IMR-90 (cell line): ENCODE data around the gene RADIL.

ENCODE experiments used
- ELK1 ChIP-seq: fragments of 150-350 bp; IDR thresholded peaks from 2 replicates; pipeline ENCODE4 v1.6.1; 2016; ENCODE audit warnings: low read depth, mild to moderate bottlenecking, low read length, moderate library complexity, borderline replicate concordance
- MXI1 ChIP-seq: IDR thresholded peaks from 2 replicates; pipeline ENCODE4 v1.6.1; 2012; ENCODE audit warnings: low read depth, mild to moderate bottlenecking, low read length, moderate library complexity, borderline replicate concordance
- POLR2A ChIP-seq: IDR thresholded peaks from 2 replicates; pipeline ENCODE4 v1.6.1; 2012; ENCODE audit warnings: mild to moderate bottlenecking, low read depth, low read length
- RAD21 ChIP-seq: IDR thresholded peaks from 2 replicates; pipeline ENCODE4 v1.6.1; 2012; ENCODE audit warnings: low read length, improper control_type of control experiment
- RFX5 ChIP-seq: IDR thresholded peaks from 2 replicates; pipeline ENCODE4 v1.8.0; 2012; ENCODE audit warnings: low read depth, mild to moderate bottlenecking, low read length, moderate library complexity
- TF ChIP-seq, protein P1 (sequence below): conservative IDR thresholded peaks from 2 replicates; pipeline ENCODE4 v1.5.1; 2012; ENCODE audit warnings: mild to moderate bottlenecking, low read depth, low read length, improper control_type of control experiment
- TF ChIP-seq, protein P2 (sequence below): fragments of 150-350 bp; IDR thresholded peaks from 2 replicates; pipeline ENCODE4 v1.6.1; 2017; ENCODE audit warnings: mild to moderate bottlenecking, antibody characterized with exemption, low read length, low read depth

DNA sequence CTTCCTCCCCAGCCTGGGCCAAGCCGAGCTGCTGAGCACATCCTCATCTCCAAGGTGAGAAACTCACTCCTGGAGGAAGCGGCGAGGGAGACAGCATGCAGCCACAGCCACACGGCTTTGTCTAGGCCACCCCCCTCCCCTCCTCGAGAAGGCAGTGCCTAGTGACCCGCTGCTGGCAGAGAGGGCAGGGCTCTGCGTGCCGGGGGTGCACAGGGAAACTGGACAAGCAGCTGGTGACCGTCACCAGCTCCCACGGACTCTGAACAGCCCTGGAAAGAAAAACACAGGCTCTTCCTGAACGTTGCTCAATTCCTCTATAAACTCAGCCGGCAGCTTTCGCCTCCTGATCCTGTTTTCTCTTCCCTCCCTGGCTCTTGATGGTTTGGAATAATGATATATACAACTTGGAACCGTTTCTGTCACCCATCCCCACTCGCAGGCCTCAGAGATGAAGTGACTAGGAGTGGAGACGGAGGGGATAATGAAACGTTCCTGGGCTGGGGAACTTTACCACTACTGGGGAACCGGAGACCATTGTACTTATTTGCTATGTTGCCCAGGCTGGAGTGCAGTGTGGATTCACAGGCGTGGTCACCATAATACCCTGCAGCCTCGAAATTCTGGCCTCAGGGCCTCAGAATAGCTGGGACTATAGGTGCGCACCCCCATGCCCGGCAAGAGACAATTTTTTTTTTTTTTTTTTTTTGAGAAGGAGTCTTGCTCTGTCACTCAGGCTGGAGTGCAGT is 41.0 kb downstream of the RADIL start:
- TF ChIP-seq, protein P1, sequence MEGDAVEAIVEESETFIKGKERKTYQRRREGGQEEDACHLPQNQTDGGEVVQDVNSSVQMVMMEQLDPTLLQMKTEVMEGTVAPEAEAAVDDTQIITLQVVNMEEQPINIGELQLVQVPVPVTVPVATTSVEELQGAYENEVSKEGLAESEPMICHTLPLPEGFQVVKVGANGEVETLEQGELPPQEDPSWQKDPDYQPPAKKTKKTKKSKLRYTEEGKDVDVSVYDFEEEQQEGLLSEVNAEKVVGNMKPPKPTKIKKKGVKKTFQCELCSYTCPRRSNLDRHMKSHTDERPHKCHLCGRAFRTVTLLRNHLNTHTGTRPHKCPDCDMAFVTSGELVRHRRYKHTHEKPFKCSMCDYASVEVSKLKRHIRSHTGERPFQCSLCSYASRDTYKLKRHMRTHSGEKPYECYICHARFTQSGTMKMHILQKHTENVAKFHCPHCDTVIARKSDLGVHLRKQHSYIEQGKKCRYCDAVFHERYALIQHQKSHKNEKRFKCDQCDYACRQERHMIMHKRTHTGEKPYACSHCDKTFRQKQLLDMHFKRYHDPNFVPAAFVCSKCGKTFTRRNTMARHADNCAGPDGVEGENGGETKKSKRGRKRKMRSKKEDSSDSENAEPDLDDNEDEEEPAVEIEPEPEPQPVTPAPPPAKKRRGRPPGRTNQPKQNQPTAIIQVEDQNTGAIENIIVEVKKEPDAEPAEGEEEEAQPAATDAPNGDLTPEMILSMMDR, result no peak
- TF ChIP-seq RAD21 (no peak), POLR2A (no peak), RFX5 (no peak), ELK1 (no peak), MXI1 (no peak)
- TF ChIP-seq, protein P2, sequence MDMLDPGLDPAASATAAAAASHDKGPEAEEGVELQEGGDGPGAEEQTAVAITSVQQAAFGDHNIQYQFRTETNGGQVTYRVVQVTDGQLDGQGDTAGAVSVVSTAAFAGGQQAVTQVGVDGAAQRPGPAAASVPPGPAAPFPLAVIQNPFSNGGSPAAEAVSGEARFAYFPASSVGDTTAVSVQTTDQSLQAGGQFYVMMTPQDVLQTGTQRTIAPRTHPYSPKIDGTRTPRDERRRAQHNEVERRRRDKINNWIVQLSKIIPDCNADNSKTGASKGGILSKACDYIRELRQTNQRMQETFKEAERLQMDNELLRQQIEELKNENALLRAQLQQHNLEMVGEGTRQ, result no peak
